Stomach (tissue), 4 donors: ENCODE data around the gene TMEM178A.

Experiments used
- EP300 ChIP-seq: sonication (generic); formaldehyde crosslinking; IDR thresholded peaks from one replicate; pipeline ENCODE4 v1.6.1; 2017; ENCODE audit warnings: antibody characterized with exemption
- POLR2A ChIP-seq, 4 donors: fragments of 450-650 bp; IDR thresholded peaks; one replicate each; pipeline ENCODE4 v1.6.1; 2016; ENCODE audit warnings: antibody characterized with exemption in 4 of 4, control low read depth in 2 of 4, mild to moderate bottlenecking in 1 of 4, moderate library complexity in 1 of 4
- POLR2AphosphoS5 ChIP-seq, 3 donors: sonication (generic); formaldehyde crosslinking; IDR thresholded peaks; one replicate each; pipeline ENCODE4 v1.6.1; 2016; ENCODE audit warnings: antibody characterized with exemption in 3 of 3
- TF ChIP-seq, protein P1 (sequence below), 7 experiments: fragments of 450-650 bp in 4 of 7; fragments of 200-600 bp in 3 of 7; sonication (generic) in 3 of 7; IDR thresholded peaks; one replicate each; pipeline ENCODE4 v1.5.1; 2016 to 2019; ENCODE audit warnings: antibody characterized with exemption in 7 of 7, control low read depth in 2 of 7, mild to moderate bottlenecking in 1 of 7

DNA sequence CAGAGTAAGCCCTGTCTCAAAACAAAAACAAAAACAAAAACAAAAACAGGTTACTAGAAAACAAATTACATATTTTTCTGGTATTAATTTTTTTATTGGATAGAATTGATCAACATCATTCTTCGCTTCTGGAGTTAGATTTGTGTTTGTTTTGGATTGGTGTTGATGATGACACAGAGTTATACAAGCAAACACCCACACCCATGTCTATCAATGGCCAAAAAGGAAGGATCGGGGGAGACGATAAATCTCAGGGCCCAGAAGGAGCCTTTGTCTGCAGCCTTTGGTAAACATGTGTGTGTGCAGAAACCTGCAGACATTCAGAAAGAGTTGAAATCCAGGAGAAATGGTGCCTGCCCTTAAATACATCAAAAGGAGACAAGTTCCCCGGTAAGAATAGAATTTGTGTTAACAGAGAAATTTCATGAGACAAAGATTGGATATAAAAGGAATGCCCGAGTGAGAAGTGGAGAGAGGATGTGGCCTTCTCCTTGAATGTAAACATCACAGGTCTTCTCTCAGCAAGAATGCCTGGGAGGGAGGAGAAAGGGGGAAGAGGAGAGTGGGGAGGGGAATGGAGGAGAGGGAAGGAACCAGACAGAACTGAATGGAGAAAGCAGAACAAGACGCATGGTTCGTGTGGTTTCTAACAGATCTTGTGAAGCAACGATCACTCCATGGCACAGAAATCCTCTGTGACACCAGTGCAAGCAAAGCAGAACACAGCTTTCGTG is 40.4 kb upstream of the TMEM178A start:
- TF ChIP-seq POLR2AphosphoS5 (IDR thresholded peaks at IDR 0.05): no peak
- TF ChIP-seq, protein P1, sequence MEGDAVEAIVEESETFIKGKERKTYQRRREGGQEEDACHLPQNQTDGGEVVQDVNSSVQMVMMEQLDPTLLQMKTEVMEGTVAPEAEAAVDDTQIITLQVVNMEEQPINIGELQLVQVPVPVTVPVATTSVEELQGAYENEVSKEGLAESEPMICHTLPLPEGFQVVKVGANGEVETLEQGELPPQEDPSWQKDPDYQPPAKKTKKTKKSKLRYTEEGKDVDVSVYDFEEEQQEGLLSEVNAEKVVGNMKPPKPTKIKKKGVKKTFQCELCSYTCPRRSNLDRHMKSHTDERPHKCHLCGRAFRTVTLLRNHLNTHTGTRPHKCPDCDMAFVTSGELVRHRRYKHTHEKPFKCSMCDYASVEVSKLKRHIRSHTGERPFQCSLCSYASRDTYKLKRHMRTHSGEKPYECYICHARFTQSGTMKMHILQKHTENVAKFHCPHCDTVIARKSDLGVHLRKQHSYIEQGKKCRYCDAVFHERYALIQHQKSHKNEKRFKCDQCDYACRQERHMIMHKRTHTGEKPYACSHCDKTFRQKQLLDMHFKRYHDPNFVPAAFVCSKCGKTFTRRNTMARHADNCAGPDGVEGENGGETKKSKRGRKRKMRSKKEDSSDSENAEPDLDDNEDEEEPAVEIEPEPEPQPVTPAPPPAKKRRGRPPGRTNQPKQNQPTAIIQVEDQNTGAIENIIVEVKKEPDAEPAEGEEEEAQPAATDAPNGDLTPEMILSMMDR (IDR thresholded peaks at IDR 0.05): no peak
- TF ChIP-seq POLR2A (IDR thresholded peaks at IDR 0.05): no peak
- no peak for TF ChIP-seq EP300
